ENCODE results near the gene ECM2.
A peak's percentile ranks its signal among the peaks of the same experiment; 100 is the strongest.
"Not testable (repeated sequence)": the region's sequence is repeated elsewhere in the genome, so short reads cannot be mapped to it uniquely, and the experiment has no call there.

The ECM2 gene

GRCh38 chr9:92535940-92536850, at the start of gene ECM2:
ECM2 (minus strand) TSS chr9:92535990; CDS start chr9:92522866, 13,124 bp downstream.
- no peak for DNase-seq (ENCODE audit: low read depth)

- no peak for DNase-seq (ENCODE audit: low read depth)
These were observed 40.4 kb upstream of the ECM2 start for GRCh38 chr9:92576175-92576574.

GRCh38 chr9:92573612-92574011, 37.8 kb upstream of the ECM2 start:
- DNase-seq (ENCODE audit: low read depth): not testable (repeated sequence)

- DNase-seq (ENCODE audit: low read depth): not testable (repeated sequence)
These were observed 36.1 kb upstream of the ECM2 start for GRCh38 chr9:92571871-92572270.

- no peak for DNase-seq (ENCODE audit: low read depth)
These were observed 29.2 kb upstream of the ECM2 start for GRCh38 chr9:92564982-92565381.

GRCh38 chr9:92564504-92564903, 28.7 kb upstream of the ECM2 start:
- DNase-seq (ENCODE audit: low read depth): no peak

- no peak for DNase-seq (ENCODE audit: low read depth)
These were observed 27.6 kb upstream of the ECM2 start for GRCh38 chr9:92563116-92564100.

- no peak for DNase-seq (ENCODE audit: low read depth)
These were observed 26.7 kb upstream of the ECM2 start for GRCh38 chr9:92562461-92562967.

- DNase-seq (ENCODE audit: low read depth): no peak
These were observed 25.9 kb upstream of the ECM2 start for GRCh38 chr9:92561374-92562330.

GRCh38 chr9:92558612-92559374, 23.0 kb upstream of the ECM2 start:
- no peak for DNase-seq (ENCODE audit: low read depth)

GRCh38 chr9:92550765-92551164, 15.0 kb upstream of the ECM2 start:
- no peak for DNase-seq (ENCODE audit: low read depth)

- peak; percentile 3 for DNase-seq (ENCODE audit: low read depth)
These were observed 11.6 kb upstream of the ECM2 start for GRCh38 chr9:92547356-92547755.

- no peak for DNase-seq (ENCODE audit: low read depth)
These were observed 9.3 kb upstream of the ECM2 start for GRCh38 chr9:92545002-92545510.

- DNase-seq (ENCODE audit: low read depth): no peak
These were observed 8.2 kb upstream of the ECM2 start for GRCh38 chr9:92543972-92544371.

GRCh38 chr9:92538541-92538940, 2.8 kb upstream of the ECM2 start:
- peak; percentile 33 for DNase-seq (ENCODE audit: low read depth)

- no peak for DNase-seq (ENCODE audit: low read depth)
These were observed 1.1 kb downstream of the ECM2 start for GRCh38 chr9:92534674-92535073.

GRCh38 chr9:92534204-92534603, 1.6 kb downstream of the ECM2 start:
- DNase-seq (ENCODE audit: low read depth): no peak

GRCh38 chr9:92530893-92531292, 4.9 kb downstream of the ECM2 start:
- DNase-seq (ENCODE audit: low read depth): no peak

GRCh38 chr9:92529124-92529523, 6.7 kb downstream of the ECM2 start:
- DNase-seq (ENCODE audit: low read depth): no peak

- DNase-seq (ENCODE audit: low read depth): no peak
These were observed 7.3 kb downstream of the ECM2 start for GRCh38 chr9:92528522-92528849.
